Transverse colon (tissue), 4 donors: ENCODE results near the gene HAPLN3. TPM values are rescaled to one million over a fixed set of nuclear protein-coding genes. Genes with fewer than 3 reads are reported as not detected.

ENCODE experiments used
- DNase-seq: peaks from one replicate; pipeline ENCODE4 v3.0.0-alpha.2; 2019
- H3K27ac ChIP-seq, 4 donors: fragments of 200-600 bp; sonication (generic); 2 replicates each; pipeline ENCODE4 v1.5.1; 2016 to 2018; ENCODE audit warnings: inconsistent platforms in 4 of 4
- H3K27me3 ChIP-seq: fragments of 200-600 bp; sonication (generic); 2 replicates; pipeline ENCODE4 v1.5.1; 2017; ENCODE audit warnings: inconsistent platforms
- H3K36me3 ChIP-seq, 4 donors: fragments of 200-600 bp; sonication (generic); 2 replicates each; pipeline ENCODE4 v1.5.1; 2017 to 2019; ENCODE audit warnings: inconsistent platforms in 4 of 4
- H3K4me1 ChIP-seq, 4 donors: fragments of 200-600 bp; sonication (generic); 2 replicates each; pipeline ENCODE4 v1.5.1; 2017 to 2020; ENCODE audit warnings: inconsistent platforms in 4 of 4
- H3K4me3 ChIP-seq, 4 donors: fragments of 200-600 bp; sonication (generic); 1 replicate in 1 of 4; 2 replicates in 3 of 4; pipeline versions ENCODE4 v1.5.1 to v1.6.1; 2017 to 2019; ENCODE audit warnings: inconsistent platforms in 4 of 4
- H3K9me3 ChIP-seq, 2 donors: fragments of 200-600 bp; sonication (generic); 2 replicates each; pipeline ENCODE4 v1.5.1; 2017 to 2019; ENCODE audit warnings: inconsistent platforms in 2 of 2
- EP300 ChIP-seq: sonication (generic); formaldehyde crosslinking; IDR thresholded peaks from one replicate; pipeline ENCODE4 v1.6.1; 2017; ENCODE audit warnings: antibody characterized with exemption, low read depth
- POLR2A ChIP-seq: fragments of 450-650 bp; IDR thresholded peaks from one replicate; pipeline ENCODE4 v1.6.1; 2016; ENCODE audit warnings: antibody characterized with exemption, mild to moderate bottlenecking, moderate library complexity
- POLR2AphosphoS5 ChIP-seq, 3 donors: sonication (generic); formaldehyde crosslinking; IDR thresholded peaks; one replicate each; pipeline ENCODE4 v1.6.1; 2016; ENCODE audit warnings: antibody characterized with exemption in 3 of 3
- WGBS, 2 donors: methylation state at CpG; one replicate each; pipeline ENCODE4 v1.1.5; 2018; ENCODE audit warnings: low coverage in 1 of 2; 5-methylcytosine and 5-hydroxymethylcytosine counted together
- in situ Hi-C, 4 donors: fragments of 200-750 bp; cut with MboI; loops; one replicate each; pipeline versions ENCODE4 v1.15.0 to v1.15.1; 2017; ENCODE audit warnings: low sequenced_read_pairs in 3 of 4, low pct_ligation_motif_present in 1 of 4, low pct_unique_long_range_greater_than_20kb in 1 of 4
- intact Hi-C: fragments of 100-400 bp; cut with DNase I; formaldehyde crosslinking; loops from one replicate; pipeline ENCODE4 v1.15.1; 2023; ENCODE audit warnings: low total_unique reads
- total RNA-seq, 4 donors: library from RNA; depleted of rRNA; stranded (reverse); fragments of >200 nt; gene quantifications; one replicate each; pipeline ENCODE4 v1.1.0, GENCODE V29; 2016
- TF ChIP-seq, protein P1 (sequence below), 5 experiments: fragments of 200-600 bp in 3 of 5; fragments of 450-650 bp in 2 of 5; sonication (generic) in 3 of 5; IDR thresholded peaks; 1 replicate in 2 of 5; 2 replicates in 3 of 5; pipeline ENCODE4 v1.5.1; 2016 to 2017; ENCODE audit warnings: antibody characterized with exemption in 5 of 5, inconsistent platforms in 3 of 5, mild to moderate bottlenecking in 2 of 5, moderate library complexity in 1 of 5

The HAPLN3 gene
- total RNA-seq, 4 donors from 2014 or later = 0.37 to 3.8 (median 2.7) TPM

DNA sequence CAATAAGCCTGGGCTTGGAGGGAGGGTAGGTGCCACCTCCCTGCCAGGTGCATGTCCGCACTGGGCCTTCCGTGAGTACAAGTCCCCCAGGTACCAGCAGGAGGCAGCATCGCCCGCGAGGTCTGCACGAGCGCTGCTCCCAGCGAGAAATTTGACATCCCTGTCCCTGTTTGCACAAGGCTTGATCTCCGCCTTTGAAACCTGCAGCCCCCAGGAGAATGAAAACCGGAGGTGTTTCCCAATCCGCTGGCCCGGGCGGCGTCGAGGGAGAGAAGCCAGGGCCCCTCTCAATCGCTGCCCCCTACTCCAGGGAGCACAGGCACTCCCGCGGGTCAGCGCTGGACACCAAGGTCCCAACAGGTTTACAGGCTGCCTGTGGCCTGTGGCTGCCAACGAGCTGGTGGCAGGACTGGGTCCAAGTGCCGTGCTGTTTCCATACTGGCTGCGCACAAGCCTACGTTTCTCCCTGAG is 961 bp downstream of the HAPLN3 start:
- Histone ChIP-seq H3K4me3 (peak overlapping the region in 3 of 4 donors; percentile 30 to 52 (median 51)), H3K27me3 (peaks cover 27% of the 10 kb centered on the region), H3K9me3 (no peaks in the 10 kb centered on the region), H3K4me1 (peaks cover 14 to 31% (median 26%) of the 10 kb centered on the region in 4 donors), H3K36me3 (no peaks in the 10 kb centered on the region), H3K27ac (no peak overlapping the region)
- peak; percentile 74 for DNase-seq
- TF ChIP-seq, protein P1, sequence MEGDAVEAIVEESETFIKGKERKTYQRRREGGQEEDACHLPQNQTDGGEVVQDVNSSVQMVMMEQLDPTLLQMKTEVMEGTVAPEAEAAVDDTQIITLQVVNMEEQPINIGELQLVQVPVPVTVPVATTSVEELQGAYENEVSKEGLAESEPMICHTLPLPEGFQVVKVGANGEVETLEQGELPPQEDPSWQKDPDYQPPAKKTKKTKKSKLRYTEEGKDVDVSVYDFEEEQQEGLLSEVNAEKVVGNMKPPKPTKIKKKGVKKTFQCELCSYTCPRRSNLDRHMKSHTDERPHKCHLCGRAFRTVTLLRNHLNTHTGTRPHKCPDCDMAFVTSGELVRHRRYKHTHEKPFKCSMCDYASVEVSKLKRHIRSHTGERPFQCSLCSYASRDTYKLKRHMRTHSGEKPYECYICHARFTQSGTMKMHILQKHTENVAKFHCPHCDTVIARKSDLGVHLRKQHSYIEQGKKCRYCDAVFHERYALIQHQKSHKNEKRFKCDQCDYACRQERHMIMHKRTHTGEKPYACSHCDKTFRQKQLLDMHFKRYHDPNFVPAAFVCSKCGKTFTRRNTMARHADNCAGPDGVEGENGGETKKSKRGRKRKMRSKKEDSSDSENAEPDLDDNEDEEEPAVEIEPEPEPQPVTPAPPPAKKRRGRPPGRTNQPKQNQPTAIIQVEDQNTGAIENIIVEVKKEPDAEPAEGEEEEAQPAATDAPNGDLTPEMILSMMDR (IDR thresholded peaks at IDR 0.05) = peak; percentile 46 to 61 (median 53)
- no peak for TF ChIP-seq POLR2A
- WGBS, 2 donors = 4% methylated on average over 21 of the region's 23 CpGs; no CpG with 5 or more reads in 1 of the 2 donors
- intact Hi-C loops = no loop called here
- in situ Hi-C loops = no loop called here

GRCh38 chr15:88891540-88892254 is 3.6 kb downstream of the HAPLN3 start:
- H3K27ac ChIP-seq = no peak overlapping the region
- no peaks in the 10 kb centered on the region for H3K36me3 ChIP-seq
- no peaks in the 10 kb centered on the region for H3K9me3 ChIP-seq
- H3K4me3 ChIP-seq = no peak overlapping the region
- H3K4me1 ChIP-seq = peaks cover 4 to 18% (median 16%) of the 10 kb centered on the region in 4 donors
- 80 to 83% methylated on average over 1 to 7 of the region's 7 CpGs for WGBS, 2 donors
- no peak for TF ChIP-seq EP300
- TF ChIP-seq POLR2A = no peak
- no peak for TF ChIP-seq POLR2AphosphoS5 (IDR thresholded peaks at IDR 0.05)
- TF ChIP-seq, protein P1 (IDR thresholded peaks at IDR 0.05) = no peak
- no peak for DNase-seq
- H3K27me3 ChIP-seq = peaks cover 27% of the 10 kb centered on the region
- in situ Hi-C loops (no loop called here), intact Hi-C loops (no loop called here)

- peaks cover 24% of the 10 kb centered on the region for H3K27me3 ChIP-seq
- DNase-seq = no peak
- in situ Hi-C loops = no loop called here
- H3K27ac ChIP-seq = no peak overlapping the region
- TF ChIP-seq, protein P1 (IDR thresholded peaks at IDR 0.05) = no peak
- no peak for TF ChIP-seq POLR2A
- TF ChIP-seq EP300 = no peak
- no peak for TF ChIP-seq POLR2AphosphoS5 (IDR thresholded peaks at IDR 0.05)
- H3K36me3 ChIP-seq = no peaks in the 10 kb centered on the region
- intact Hi-C loops = no loop called here
- H3K4me3 ChIP-seq = no peak overlapping the region
- H3K4me1 ChIP-seq = peaks cover 4 to 15% (median 13%) of the 10 kb centered on the region in 4 donors
- WGBS, 2 donors = 67% methylated on average over 3 to 4 of the region's 4 CpGs
- H3K9me3 ChIP-seq = no peaks in the 10 kb centered on the region
Measured at GRCh38 chr15:88890495-88890894, 4.8 kb downstream of the HAPLN3 start.

DNA sequence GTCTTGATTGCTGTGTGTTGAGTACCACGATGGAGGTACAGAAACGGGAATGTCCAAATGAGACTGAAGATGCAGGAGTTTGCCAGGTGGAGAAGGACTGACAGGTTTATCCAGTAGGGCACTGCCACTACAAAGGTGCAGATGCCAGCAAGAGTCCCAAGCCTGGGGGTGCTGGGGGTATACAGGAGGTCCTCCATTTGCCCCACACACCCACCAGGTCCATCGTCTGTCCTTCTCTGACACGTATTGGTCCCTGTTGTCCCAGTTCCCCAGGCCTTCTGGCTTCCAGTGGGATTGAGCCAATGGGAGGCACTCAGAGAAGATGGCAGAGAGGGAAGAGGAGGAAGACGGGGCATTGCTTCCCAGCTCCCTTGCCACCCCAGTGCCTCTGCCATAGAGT is 6.6 kb downstream of the HAPLN3 start:
- H3K27ac ChIP-seq = no peak overlapping the region
- DNase-seq = no peak
- H3K27me3 ChIP-seq = peaks cover 7% of the 10 kb centered on the region
- H3K4me1 ChIP-seq = no peaks in the 10 kb centered on the region
- WGBS, 2 donors = 88 to 100% methylated on average over 2 to 5 of the region's 5 CpGs
- H3K4me3 ChIP-seq = no peak overlapping the region
- intact Hi-C loops (no loop called here), in situ Hi-C loops (no loop called here)
- no peaks in the 10 kb centered on the region for H3K9me3 ChIP-seq
- H3K36me3 ChIP-seq = no peaks in the 10 kb centered on the region
- no peak for TF ChIP-seq POLR2AphosphoS5 (IDR thresholded peaks at IDR 0.05)
- TF ChIP-seq EP300 = no peak
- no peak for TF ChIP-seq POLR2A
- TF ChIP-seq, protein P1 (IDR thresholded peaks at IDR 0.05) = no peak
